ENCODE measurements around the gene ANXA10. TPM values are rescaled to one million over a fixed set of nuclear protein-coding genes. Genes with fewer than 3 reads are reported as not detected.

ANXA10 gene
- total RNA-seq, 4 donors from 2014 or later: not detected

DNA sequence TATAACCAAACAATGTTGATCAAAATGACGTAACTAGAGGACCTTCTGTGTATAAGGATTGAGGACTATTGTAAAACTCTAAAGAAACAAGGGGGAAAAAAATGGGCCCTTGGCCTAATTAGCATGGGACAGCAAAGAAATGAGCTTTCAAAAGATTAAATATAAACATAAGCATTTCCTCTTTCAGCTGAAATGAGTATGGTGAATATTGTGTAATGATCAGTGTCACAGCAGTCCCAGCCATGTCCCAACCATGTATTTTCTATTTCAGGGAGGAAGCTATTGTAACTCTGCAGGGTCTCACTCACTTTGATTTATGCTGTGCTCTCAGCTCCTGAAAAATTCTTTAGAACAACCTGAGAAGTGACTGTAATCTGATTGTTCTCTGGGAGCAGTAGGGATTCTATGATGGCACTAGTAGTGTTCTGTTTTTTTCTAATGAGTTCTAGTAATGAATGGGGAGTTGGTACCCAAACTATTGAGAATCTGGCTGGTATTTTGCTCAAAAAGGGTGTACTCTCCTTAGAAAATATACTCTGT lies 25.8 kb downstream of the ANXA10 start:
- Histone ChIP-seq H3K4me3 (no peak overlapping the region), H3K36me3 (no peaks in the 10 kb centered on the region), H3K27ac (no peak overlapping the region), H3K9me3 (no peaks in the 10 kb centered on the region), H3K4me1 (no peaks in the 10 kb centered on the region), H3K27me3 (no peaks in the 10 kb centered on the region)
- ATAC-seq: no peak
- WGBS, 2 donors (ENCODE audit: low coverage in 1 of 2): 78 to 94% methylated on average over 1 of the region's 1 CpG
- no peak for TF ChIP-seq CTCF (IDR thresholded peaks at IDR 0.05)
- no peak for TF ChIP-seq EP300 (IDR thresholded peaks at IDR 0.05)
- TF ChIP-seq POLR2AphosphoS5 (IDR thresholded peaks at IDR 0.05): no peak
- TF ChIP-seq POLR2A (IDR thresholded peaks at IDR 0.05): no peak

- Histone ChIP-seq H3K4me3 (no peak overlapping the region), H3K36me3 (no peaks in the 10 kb centered on the region), H3K27me3 (no peaks in the 10 kb centered on the region), H3K4me1 (no peaks in the 10 kb centered on the region), H3K9me3 (no peaks in the 10 kb centered on the region), H3K27ac (no peak overlapping the region)
- WGBS, 2 donors (ENCODE audit: low coverage in 1 of 2): 50% methylated on average over 1 of the region's 1 CpG; no CpG with 5 or more reads in 1 of the 2 donors
- no peak for TF ChIP-seq EP300 (IDR thresholded peaks at IDR 0.05)
- TF ChIP-seq CTCF (IDR thresholded peaks at IDR 0.05): no peak
- no peak for TF ChIP-seq POLR2A (IDR thresholded peaks at IDR 0.05)
- no peak for TF ChIP-seq POLR2AphosphoS5 (IDR thresholded peaks at IDR 0.05)
- no peak for ATAC-seq
Measured at GRCh38 chr4:168119100-168119499, 26.8 kb downstream of the ANXA10 start.

- no peaks in the 10 kb centered on the region for H3K27me3 ChIP-seq
- H3K36me3 ChIP-seq: no peaks in the 10 kb centered on the region
- H3K9me3 ChIP-seq: no peaks in the 10 kb centered on the region
- WGBS, 2 donors (ENCODE audit: low coverage in 1 of 2): 61 to 70% methylated on average over 3 of the region's 3 CpGs
- no peak overlapping the region for H3K4me3 ChIP-seq
- TF ChIP-seq CTCF (IDR thresholded peaks at IDR 0.05): no peak
- TF ChIP-seq EP300 (IDR thresholded peaks at IDR 0.05): no peak
- no peak for TF ChIP-seq POLR2A (IDR thresholded peaks at IDR 0.05)
- no peak for TF ChIP-seq POLR2AphosphoS5 (IDR thresholded peaks at IDR 0.05)
- no peak for ATAC-seq
- H3K27ac ChIP-seq: no peak overlapping the region
- no peaks in the 10 kb centered on the region for H3K4me1 ChIP-seq
Measured at GRCh38 chr4:168119890-168120289, 27.6 kb downstream of the ANXA10 start.

GRCh38 chr4:168120811-168121210 lies 28.5 kb downstream of the ANXA10 start:
- Histone ChIP-seq H3K4me1 (no peaks in the 10 kb centered on the region), H3K27me3 (no peaks in the 10 kb centered on the region), H3K9me3 (no peaks in the 10 kb centered on the region), H3K36me3 (no peaks in the 10 kb centered on the region), H3K4me3 (no peak overlapping the region), H3K27ac (no peak overlapping the region)
- 43 to 57% methylated on average over 1 of the region's 1 CpG for WGBS, 2 donors (ENCODE audit: low coverage in 1 of 2)
- TF ChIP-seq EP300 (IDR thresholded peaks at IDR 0.05) (no peak), POLR2AphosphoS5 (IDR thresholded peaks at IDR 0.05) (no peak), CTCF (IDR thresholded peaks at IDR 0.05) (no peak), POLR2A (IDR thresholded peaks at IDR 0.05) (no peak)
- no peak for ATAC-seq

DNA sequence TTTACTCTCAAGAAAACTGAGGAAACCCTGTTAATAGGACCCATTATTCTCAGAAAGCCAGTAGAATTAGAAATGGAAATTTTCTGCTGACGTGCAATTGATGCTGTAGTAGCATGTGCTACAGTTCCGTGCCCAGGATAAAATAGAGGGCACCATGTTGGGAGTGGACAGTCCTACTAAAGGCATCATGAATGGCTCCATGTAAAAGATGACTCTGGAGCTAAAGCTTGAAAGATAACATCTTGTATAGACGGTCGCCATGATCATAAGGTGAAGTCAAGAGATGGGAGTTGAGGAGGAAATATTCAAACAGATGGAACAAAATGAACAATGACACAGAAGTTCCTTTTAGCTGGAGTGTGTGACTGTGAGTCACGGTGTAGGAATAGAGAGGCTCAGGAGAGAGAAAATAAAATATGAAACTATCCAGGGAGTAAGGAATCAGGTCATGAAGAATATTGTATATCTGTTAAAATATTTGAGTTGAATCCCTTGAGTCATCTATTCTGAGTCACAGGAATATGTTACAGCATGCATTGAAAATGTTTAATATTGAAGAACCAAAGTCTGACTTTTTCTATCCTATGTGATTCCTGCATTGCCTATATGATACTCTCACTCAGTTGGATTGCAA lies 31.8 kb downstream of the ANXA10 start:
- Histone ChIP-seq H3K36me3 (no peaks in the 10 kb centered on the region), H3K27me3 (no peaks in the 10 kb centered on the region), H3K27ac (no peak overlapping the region), H3K4me1 (no peaks in the 10 kb centered on the region), H3K9me3 (no peaks in the 10 kb centered on the region), H3K4me3 (no peak overlapping the region)
- TF ChIP-seq CTCF (IDR thresholded peaks at IDR 0.05) (no peak), POLR2AphosphoS5 (IDR thresholded peaks at IDR 0.05) (no peak)
- WGBS, 2 donors (ENCODE audit: low coverage in 1 of 2): 86 to 87% methylated on average over 5 of the region's 5 CpGs
- no peak for ATAC-seq
